Stimulated activated CD8-positive, alpha-beta memory T cell treated with anti-CD3 and anti-CD28 coated beads, Interleukin-12 subunit alpha, Interleukin-12 subunit beta, amount 100 ng/mL, for 24 hours (primary cell): ENCODE results near the gene SAMD4A.

ENCODE experiments used
- DNase-seq: peaks from one replicate; pipeline ENCODE4 v3.0.0-alpha.2; 2020; ENCODE audit errors: extremely low read depth

SAMD4A gene

GRCh38 chr14:54566410-54567223 is at the start of gene SAMD4A:
Gene SAMD4A, plus strand, starts transcription at chr14:54567128. Its CDS starts 789 bp downstream, at chr14:54567917.
- no peak for DNase-seq

GRCh38 chr14:54524410-54524809 is 42.5 kb upstream of the SAMD4A start:
- no peak for DNase-seq

- DNase-seq = no peak
Measured at GRCh38 chr14:54528973-54529372, 38.0 kb upstream of the SAMD4A start.

- no peak for DNase-seq
Measured at GRCh38 chr14:54529811-54530210, 37.1 kb upstream of the SAMD4A start.

- DNase-seq = no peak
Measured at GRCh38 chr14:54532111-54533012, 34.6 kb upstream of the SAMD4A start.

GRCh38 chr14:54533100-54533499 is 33.8 kb upstream of the SAMD4A start:
- no peak for DNase-seq

- no peak for DNase-seq
Measured at GRCh38 chr14:54535126-54535525, 31.8 kb upstream of the SAMD4A start.

- no peak for DNase-seq
Measured at GRCh38 chr14:54535646-54536045, 31.3 kb upstream of the SAMD4A start.

- DNase-seq = no peak
Measured at GRCh38 chr14:54537651-54538050, 29.3 kb upstream of the SAMD4A start.

- DNase-seq = no peak
Measured at GRCh38 chr14:54538055-54538454, 28.9 kb upstream of the SAMD4A start.

- DNase-seq = no peak
Measured at GRCh38 chr14:54547583-54547982, 19.3 kb upstream of the SAMD4A start.

GRCh38 chr14:54548491-54548890 is 18.4 kb upstream of the SAMD4A start:
- no peak for DNase-seq

GRCh38 chr14:54549862-54550261 is 17.1 kb upstream of the SAMD4A start:
- DNase-seq = no peak

- no peak for DNase-seq
Measured at GRCh38 chr14:54550514-54550913, 16.4 kb upstream of the SAMD4A start.

GRCh38 chr14:54554401-54554800 is 12.5 kb upstream of the SAMD4A start:
- DNase-seq = no peak

GRCh38 chr14:54555651-54556050 is 11.3 kb upstream of the SAMD4A start:
- no peak for DNase-seq

- DNase-seq = no peak
Measured at GRCh38 chr14:54556535-54556934, 10.4 kb upstream of the SAMD4A start.

GRCh38 chr14:54562334-54562733 is 4.6 kb upstream of the SAMD4A start:
- no peak for DNase-seq

- no peak for DNase-seq
Measured at GRCh38 chr14:54564071-54564867, 2.7 kb upstream of the SAMD4A start.

- DNase-seq = no peak
Measured at GRCh38 chr14:54564868-54565784, 1.8 kb upstream of the SAMD4A start.
